GM21447 (cell line): ENCODE results near the gene ZXDC.

Source experiments
- ATAC-seq: cut with Tn5 transposase; IDR thresholded peaks from one replicate; pipeline ENCODE4 v1.9.1; 2021; ENCODE audit not compliant: unreplicated experiment

ZXDC gene

DNA sequence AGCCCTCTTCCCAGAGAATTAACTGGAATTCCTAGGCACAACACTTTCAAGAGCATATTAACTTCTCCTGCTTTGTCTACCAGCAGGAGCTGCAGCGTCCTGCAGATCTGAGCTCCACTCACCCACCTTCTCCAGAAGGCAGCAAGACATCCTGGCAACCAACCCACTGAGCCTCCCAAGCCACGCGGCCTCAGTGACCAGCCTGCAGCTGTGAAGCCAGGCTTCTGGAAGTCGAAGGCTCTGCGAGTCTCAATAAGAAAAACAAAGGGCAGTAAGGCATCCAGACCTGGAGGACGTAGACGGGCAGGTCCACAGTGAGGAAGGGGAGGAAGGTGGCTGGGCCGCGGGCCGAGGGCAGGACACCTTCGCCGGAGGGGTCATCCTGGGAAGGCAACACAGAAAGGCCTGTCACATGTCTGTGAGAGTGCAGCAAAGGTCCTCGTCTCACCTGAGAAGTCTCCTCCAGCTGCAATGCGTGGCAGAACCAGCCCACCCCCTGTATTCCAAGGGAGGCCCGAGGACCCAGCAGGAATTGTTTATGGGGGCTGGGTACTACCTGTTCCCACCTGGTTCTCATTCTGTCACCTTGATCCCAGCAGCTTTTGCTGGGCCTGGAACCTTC, 36.2 kb downstream of the ZXDC start:
- ATAC-seq: no peak

DNA sequence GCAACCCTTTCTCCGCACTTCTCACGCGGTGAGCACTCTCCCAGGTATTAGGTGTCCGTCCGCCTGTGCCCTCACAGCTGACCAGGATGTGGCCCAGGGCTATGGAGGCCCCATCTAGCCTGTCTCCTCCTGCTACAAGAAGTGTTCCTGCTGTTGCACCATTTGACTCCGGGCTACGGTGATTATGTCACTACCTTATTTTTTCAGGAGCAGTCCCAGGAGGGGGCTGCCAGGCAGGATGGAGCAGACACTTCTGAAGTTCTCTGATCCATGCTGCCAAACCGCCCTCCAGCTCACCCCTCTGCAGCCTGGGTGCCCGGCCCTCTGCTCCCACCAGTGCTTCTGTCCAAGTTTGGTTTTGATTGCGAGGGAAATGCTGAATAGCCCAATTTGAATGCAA, 36.9 kb downstream of the ZXDC start:
- no peak for ATAC-seq

DNA sequence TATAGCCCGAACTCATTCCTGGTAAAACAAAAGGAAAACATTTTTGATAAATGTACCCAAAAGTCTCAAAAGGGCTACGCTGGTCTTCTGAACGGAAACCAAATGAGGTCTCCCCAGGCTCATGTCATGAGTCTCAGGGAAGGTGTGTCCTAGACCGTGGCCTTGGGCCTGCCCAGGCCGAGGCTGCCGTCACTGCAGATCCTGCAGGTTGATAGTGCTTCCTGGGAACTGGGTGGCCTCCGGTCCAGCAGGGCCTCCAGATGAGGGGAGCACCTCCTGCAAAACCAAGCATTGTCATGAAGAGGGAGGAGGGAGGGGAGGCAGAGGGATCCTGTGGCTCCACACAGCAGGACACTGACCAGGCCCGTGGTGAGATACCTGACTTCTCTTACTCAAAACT, 37.5 kb downstream of the ZXDC start:
- ATAC-seq: no peak

DNA sequence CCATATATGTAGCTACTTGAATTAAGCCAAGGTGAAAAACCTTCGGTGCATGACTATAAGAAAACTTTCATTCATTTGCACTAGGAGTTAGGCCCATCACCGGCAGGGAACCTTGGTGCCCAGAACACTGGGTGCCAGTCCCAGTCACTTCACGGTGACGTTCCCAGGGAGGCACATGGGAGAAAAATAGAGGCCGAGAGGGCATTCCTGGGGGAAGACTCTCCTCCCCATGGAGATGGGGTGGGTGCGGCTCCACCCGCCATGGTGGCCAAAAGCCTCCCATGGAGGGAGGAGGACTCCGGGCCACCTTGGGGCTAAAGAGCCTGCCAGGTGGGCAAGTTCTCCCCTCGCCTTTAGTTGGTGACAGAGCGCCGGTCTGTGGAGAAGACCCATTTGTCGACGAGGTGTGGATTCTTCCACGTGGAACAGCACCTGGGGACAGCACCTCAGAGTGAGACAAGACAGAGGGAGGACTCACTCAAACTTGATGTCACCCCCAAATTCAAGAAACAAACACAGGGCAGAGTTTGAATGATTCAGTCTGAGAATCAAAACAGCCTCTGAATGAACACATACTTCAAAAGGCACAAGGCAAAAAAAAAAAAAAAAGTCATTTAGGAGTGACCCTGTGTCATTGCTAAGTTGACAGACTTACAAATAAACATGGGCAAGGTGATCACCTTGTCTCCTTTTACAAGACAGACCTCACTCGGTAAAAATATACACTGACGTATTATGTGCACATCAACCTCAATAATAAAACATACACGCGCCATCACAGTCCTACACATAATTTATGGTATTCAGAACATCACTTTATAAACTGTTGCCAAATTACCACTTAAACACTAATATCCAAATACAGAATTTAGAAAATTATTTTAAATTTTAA, 38.6 kb downstream of the ZXDC start:
- no peak for ATAC-seq

DNA sequence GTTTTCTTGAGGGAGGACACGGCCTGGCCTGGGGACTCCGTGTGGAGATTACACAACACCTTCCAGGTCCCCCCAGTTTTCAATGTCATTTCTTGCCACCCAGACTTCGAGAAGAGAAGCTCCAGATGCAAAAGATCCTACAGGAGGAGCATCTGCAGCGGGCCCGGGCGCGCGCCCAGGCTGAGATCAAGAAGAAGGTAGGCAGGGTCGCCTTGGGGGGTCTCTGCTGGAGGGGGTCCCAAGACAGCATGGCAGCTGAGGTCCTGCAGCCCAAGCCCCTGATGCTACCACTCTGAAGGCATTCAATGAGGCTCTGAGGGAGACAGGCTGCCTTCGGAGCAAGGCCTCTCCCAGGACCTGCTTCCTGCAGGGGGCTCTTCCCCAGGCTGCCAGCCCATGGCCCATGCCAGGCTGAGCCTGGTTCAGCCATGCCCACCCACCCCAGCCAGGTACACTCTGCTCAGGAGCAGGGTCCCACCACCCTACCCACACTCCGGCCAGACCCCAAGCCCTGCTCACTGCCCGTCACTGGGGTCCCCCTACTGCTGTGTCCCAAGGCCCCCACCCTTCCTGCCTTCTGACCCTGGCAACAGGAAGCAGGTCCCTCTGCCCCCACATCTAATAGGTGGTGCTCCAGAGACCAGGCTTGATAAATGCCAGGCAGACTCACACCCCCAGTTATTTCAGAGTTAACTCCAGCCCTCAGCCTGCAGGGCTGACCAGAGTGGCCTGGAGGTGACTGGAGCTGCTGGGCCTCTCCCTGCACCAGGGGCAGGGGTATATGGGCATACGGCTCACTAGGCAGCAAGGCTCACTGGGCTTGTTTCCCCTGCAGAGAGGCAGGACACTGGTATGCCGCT, 40.0 kb downstream of the ZXDC start:
- ATAC-seq: no peak

DNA sequence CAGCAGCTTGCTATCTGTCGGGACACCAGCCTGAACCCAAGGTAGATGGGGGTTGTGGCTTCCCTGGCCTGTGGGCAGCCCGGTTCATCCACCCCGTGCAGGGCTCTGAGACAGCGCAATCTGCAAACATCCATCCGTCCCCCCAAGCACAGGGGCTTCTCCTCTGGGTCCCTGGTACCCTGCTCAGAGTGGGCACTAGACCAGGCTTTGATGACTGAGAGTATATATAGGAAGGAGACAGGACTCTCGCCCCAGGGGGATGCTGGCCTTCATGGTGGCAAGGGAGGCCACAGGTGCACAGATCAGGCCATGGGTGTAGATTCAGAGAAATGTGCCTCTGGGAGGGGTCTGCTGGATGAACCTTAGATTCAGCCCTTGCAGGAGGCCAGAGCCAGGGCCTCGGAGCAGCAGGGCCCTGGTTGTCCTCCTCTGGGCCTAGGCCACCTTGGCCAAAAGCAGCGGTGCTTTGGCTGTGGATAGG, 40.7 kb downstream of the ZXDC start:
- ATAC-seq: no peak

GRCh38 chr3:126434264-126434590, 41.5 kb downstream of the ZXDC start:
- no peak for ATAC-seq

DNA sequence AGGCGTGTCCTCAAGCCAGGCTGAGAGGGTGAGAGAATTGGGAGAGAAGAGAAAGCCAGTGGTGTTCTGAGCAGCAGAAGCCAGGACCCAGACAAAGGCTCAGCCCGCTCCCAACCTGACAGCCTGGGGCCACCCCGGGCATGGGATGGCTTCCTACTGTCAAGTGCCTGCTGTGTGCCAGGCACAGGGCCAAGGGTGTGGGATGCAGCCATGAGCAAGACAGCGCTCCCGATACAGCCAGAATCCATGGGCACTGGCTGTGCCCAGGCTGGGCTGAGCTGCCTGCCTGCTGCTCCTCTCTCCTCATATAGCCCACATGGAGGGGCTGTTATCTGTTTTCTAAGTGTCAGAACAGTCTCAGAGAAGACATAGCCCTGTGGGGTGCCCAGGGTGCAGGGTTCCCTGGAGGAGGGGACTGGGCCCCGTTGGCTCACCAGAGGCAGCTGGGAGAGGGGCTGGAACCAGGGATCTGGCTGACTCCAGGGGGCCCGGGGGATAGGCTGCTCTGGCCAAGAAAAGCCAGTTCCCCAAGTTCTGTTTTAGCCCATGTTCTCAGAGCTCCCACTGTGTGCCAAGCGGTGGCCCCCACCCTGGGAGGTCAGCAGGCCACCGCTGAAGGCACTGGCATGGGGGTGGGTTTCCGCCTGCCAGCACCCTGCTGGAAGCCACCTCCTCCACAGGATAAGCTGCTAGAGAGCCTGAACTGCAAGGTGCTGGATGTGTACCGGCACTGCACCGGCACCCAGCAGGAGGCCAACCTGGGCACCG, 42.0 kb downstream of the ZXDC start:
- no peak for ATAC-seq

GRCh38 chr3:126433105-126433430, 42.6 kb downstream of the ZXDC start:
- no peak for ATAC-seq

DNA sequence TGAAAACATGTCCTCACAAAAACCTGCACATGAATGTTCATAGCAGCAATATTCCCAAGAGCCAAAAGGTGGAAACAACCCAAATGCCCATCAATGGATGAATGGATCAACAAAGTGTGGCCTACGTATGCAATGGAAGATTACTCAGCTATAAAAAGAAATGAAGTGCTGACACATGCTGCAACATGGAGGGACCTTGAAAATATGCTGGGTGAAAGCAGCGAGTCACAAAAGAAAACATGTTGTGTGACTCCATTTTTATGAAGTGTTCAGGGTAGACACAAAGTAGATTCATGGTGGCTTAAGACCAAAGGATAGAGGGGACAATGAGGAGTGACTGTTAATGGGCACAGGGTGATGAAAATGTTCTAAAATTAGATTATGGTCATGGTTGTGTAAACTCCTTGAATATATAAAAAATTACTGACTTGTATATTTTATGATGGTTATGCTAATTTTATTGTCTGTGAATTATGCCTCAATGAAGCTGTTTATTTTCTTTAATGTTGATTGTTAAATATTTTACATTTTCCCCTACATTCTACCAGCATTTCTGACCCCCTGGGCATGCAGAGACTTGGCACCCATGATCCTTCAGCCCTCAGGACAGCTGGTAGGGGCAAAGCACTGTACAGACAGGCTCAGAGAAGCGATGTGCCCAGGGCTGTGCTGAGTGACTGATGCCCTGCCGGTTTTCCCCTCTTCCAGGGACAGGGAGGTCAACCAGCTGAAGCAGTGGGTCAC, 43.2 kb downstream of the ZXDC start:
- ATAC-seq: no peak

- ATAC-seq: peak; percentile 85
These were observed 44.6 kb downstream of the ZXDC start for GRCh38 chr3:126431103-126431534.

DNA sequence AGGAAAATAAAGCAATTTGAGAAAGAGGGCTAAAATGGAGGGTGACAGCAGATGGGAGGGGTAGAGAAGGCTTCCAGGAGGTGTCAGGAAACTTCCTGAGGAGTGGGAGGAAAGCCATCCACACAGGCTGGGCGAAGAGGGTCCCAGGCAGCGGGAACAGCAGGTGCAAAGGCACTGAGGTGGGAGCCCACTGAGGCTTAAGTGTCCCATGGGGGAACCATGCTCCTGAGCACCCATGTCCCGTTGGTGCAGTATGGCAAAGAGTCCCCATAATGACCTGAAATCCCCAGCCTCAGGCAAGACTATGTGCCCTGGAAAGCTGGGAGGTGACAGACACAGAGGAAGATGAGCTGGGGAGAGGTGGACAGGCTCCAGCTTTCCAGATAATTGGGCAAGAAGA, 50.9 kb downstream of the ZXDC start:
- no peak for ATAC-seq

- no peak for ATAC-seq
These were observed 51.5 kb downstream of the ZXDC start for GRCh38 chr3:126424039-126424717.

- ATAC-seq: no peak
These were observed 52.3 kb downstream of the ZXDC start for GRCh38 chr3:126423191-126424038.

DNA sequence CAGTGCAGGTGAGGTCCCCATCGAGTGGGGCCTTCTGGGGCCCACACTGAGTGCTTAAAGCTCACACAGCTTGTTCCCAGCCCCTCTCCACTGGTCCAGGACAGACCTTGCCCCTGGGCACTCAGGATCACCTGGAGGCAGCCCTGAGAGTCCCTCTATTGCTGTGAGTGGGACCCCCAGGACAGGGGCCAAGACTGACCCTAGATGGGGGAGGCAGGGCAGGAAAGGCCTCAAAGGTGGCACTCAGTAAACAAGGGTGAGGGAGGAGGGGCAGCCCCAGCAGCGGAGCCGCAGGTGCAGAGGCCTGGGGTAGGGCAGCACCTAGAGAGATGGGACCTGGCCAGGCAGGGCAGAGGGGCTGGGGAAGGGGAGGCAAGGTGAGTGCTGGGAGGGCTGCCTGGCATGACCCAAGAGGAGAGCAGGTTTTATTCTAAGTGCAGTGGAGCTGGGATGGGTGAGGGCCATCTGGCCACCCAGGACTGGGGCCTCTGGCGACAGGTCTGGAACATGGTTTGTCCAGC, 53.1 kb downstream of the ZXDC start:
- ATAC-seq: no peak

DNA sequence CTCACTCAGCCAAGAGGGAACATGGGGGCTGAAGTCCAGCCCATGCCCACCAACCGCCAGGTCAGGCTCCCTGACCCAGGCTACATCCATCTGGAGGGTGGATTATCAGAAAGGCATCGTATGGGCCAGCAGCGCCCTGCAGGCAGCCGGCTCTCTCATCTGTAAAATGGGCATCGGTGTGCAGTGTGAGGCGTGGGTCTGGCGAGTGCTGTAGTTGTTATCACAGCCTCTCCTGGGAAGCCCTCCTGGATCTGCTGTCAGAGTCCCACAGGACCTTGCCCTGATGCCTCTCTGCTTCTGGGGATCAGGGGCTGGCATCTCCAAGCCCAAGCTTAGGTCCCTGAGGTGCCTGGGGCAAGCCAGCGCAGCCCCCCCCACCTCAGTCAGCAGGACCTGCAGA, 53.6 kb downstream of the ZXDC start:
- no peak for ATAC-seq

- ATAC-seq: no peak
These were observed 54.0 kb downstream of the ZXDC start for GRCh38 chr3:126421573-126422119.
